Glutamatergic neuron (in vitro differentiated cells): ENCODE results near the gene MMRN1. TPM values are rescaled to one million over a fixed set of nuclear protein-coding genes. Genes with fewer than 3 reads are reported as not detected.

Source experiments
- DNase-seq: peaks from one replicate; pipeline ENCODE4 v3.0.0; 2022
- H3K27ac Mint-ChIP-seq: one replicate; pipeline ENCODE4 v1.8.0; 2020; ENCODE audit warnings: mild to moderate bottlenecking, mixed read lengths, inconsistent platforms; ENCODE audit not compliant: unreplicated experiment
- H3K27me3 Mint-ChIP-seq: one replicate; pipeline ENCODE4 v1.8.0; 2020; ENCODE audit warnings: mild to moderate bottlenecking, moderate library complexity, mixed read lengths, inconsistent platforms; ENCODE audit not compliant: unreplicated experiment
- H3K36me3 Mint-ChIP-seq: one replicate; pipeline ENCODE4 v1.8.0; 2020; ENCODE audit warnings: mild to moderate bottlenecking, mixed read lengths, inconsistent platforms; ENCODE audit not compliant: unreplicated experiment
- H3K4me1 Mint-ChIP-seq: one replicate; pipeline ENCODE4 v1.8.0; 2020; ENCODE audit warnings: mild to moderate bottlenecking, low read depth, mixed read lengths, inconsistent platforms; ENCODE audit not compliant: unreplicated experiment
- H3K4me3 Mint-ChIP-seq: one replicate; pipeline ENCODE4 v1.8.0; 2020; ENCODE audit warnings: mild to moderate bottlenecking, mixed read lengths, inconsistent platforms; ENCODE audit not compliant: unreplicated experiment
- H3K9me3 Mint-ChIP-seq: one replicate; pipeline ENCODE4 v1.8.0; 2020; ENCODE audit warnings: mild to moderate bottlenecking, moderate library complexity, mixed read lengths, inconsistent platforms; ENCODE audit not compliant: unreplicated experiment
- CTCF ChIP-seq: fragments of 200-600 bp; sonication (generic); IDR thresholded peaks from one replicate; pipeline ENCODE4 v1.5.0; 2021; ENCODE audit not compliant: partially characterized antibody, unreplicated experiment
- total RNA-seq: library from RNA; stranded (reverse); fragmentation: NEBNext Ultra II Directional; extraction: Animal tissue kit (Norgen Biotek cat#: 25700); gene quantifications from one replicate; pipeline ENCODE4 v1.2.1, GENCODE V29; 2021; ENCODE audit not compliant: unreplicated experiment

The MMRN1 gene
- total RNA-seq, 1 donor from 2014 or later: not detected

GRCh38 chr4:89939994-89940393 is 45.3 kb downstream of the MMRN1 start:
- no peak overlapping the region for H3K27ac Mint-ChIP-seq
- H3K36me3 Mint-ChIP-seq: no peaks in the 10 kb centered on the region
- no peak for TF ChIP-seq CTCF
- H3K4me3 Mint-ChIP-seq: no peak overlapping the region
- DNase-seq: no peak
- H3K27me3 Mint-ChIP-seq: no peaks in the 10 kb centered on the region
- no peaks in the 10 kb centered on the region for H3K9me3 Mint-ChIP-seq
- H3K4me1 Mint-ChIP-seq: no peaks in the 10 kb centered on the region

GRCh38 chr4:89942811-89943210 is 48.2 kb downstream of the MMRN1 start:
- H3K27me3 Mint-ChIP-seq: no peaks in the 10 kb centered on the region
- H3K4me1 Mint-ChIP-seq: no peaks in the 10 kb centered on the region
- H3K27ac Mint-ChIP-seq: no peak overlapping the region
- H3K9me3 Mint-ChIP-seq: no peaks in the 10 kb centered on the region
- no peak for TF ChIP-seq CTCF
- no peaks in the 10 kb centered on the region for H3K36me3 Mint-ChIP-seq
- DNase-seq: no peak
- no peak overlapping the region for H3K4me3 Mint-ChIP-seq

GRCh38 chr4:89949782-89950387 is 55.2 kb downstream of the MMRN1 start:
- TF ChIP-seq CTCF: no peak

GRCh38 chr4:89952458-89952857 is 57.8 kb downstream of the MMRN1 start:
- H3K36me3 Mint-ChIP-seq: no peaks in the 10 kb centered on the region

More at GRCh38 chr4:89949782-89950387, 55.2 kb downstream of the MMRN1 start:
- H3K4me3 Mint-ChIP-seq: no peak overlapping the region
- H3K4me1 Mint-ChIP-seq: no peaks in the 10 kb centered on the region
- H3K36me3 Mint-ChIP-seq: no peaks in the 10 kb centered on the region
- no peaks in the 10 kb centered on the region for H3K27me3 Mint-ChIP-seq
- no peaks in the 10 kb centered on the region for H3K9me3 Mint-ChIP-seq
- no peak overlapping the region for H3K27ac Mint-ChIP-seq
- no peak for DNase-seq

More at GRCh38 chr4:89952458-89952857, 57.8 kb downstream of the MMRN1 start:
- no peaks in the 10 kb centered on the region for H3K27me3 Mint-ChIP-seq
- no peak overlapping the region for H3K4me3 Mint-ChIP-seq
- H3K27ac Mint-ChIP-seq: no peak overlapping the region
- H3K4me1 Mint-ChIP-seq: no peaks in the 10 kb centered on the region
- H3K9me3 Mint-ChIP-seq: no peaks in the 10 kb centered on the region
- TF ChIP-seq CTCF: no peak
- no peak for DNase-seq
